H1 (cell line): Measurements from ENCODE around the gene SEMA6A. TPM values are rescaled to one million over a fixed set of nuclear protein-coding genes. Genes with fewer than 3 reads are reported as not detected.

ENCODE experiments used
- CTCF ChIA-PET: fragments of 300-600 bp; sonication (Branson Sonifier 250); formaldehyde crosslinking; loops from one replicate; lab custom pipeline; 2021; ENCODE audit not compliant: partially characterized antibody; lab: Charles Lee
- POLR2A ChIA-PET: fragments of 300-600 bp; sonication (Branson Sonifier 250); formaldehyde crosslinking; loops from one replicate; lab custom pipeline; 2021; ENCODE audit warnings: inconsistent platforms; ENCODE audit not compliant: partially characterized antibody; lab: Charles Lee
- DNase-seq, 2 experiments: peaks; one replicate each; pipeline versions ENCODE4 v3.0.0 to v3.0.0-alpha.2; 2010 to 2022; ENCODE audit warnings: low spot score in 2 of 2, low read depth in 1 of 2, mixed read lengths in 1 of 2
- FAIRE-seq: peaks from 2 replicates; lab custom pipeline; 2011; peaks lifted over from hg19 to GRCh38; lab: Jason Lieb, UNC
- H2AFZ ChIP-seq: 2 replicates; pipeline ENCODE4 v1.8.1; 2012; ENCODE audit warnings: low read length, inconsistent platforms
- H2AK5ac ChIP-seq: 2 replicates; pipeline ENCODE4 v1.6.1; 2013; ENCODE audit warnings: low read depth, low read length
- H2BK120ac ChIP-seq: replicated peaks from 2 replicates; pipeline ENCODE3; 2013; ENCODE audit warnings: low read depth, low read length, inconsistent platforms
- H2BK12ac ChIP-seq: 2 replicates; pipeline ENCODE4 v1.6.1; 2013; ENCODE audit warnings: low read depth, low read length
- H2BK15ac ChIP-seq: 2 replicates; pipeline ENCODE4 v1.6.1; 2013; ENCODE audit warnings: low read length
- H2BK20ac ChIP-seq: 2 replicates; pipeline ENCODE4 v1.6.1; 2013; ENCODE audit warnings: low read length
- H2BK5ac ChIP-seq: 2 replicates; pipeline ENCODE4 v1.6.1; 2013; ENCODE audit warnings: low read depth, low read length
- H3K14ac ChIP-seq: 2 replicates; pipeline ENCODE4 v1.6.1; 2013; ENCODE audit warnings: inconsistent platforms; ENCODE audit not compliant: insufficient read length
- H3K18ac ChIP-seq: 2 replicates; pipeline ENCODE4 v1.6.1; 2013; ENCODE audit warnings: low read length; ENCODE audit errors: extremely low read depth
- H3K23ac ChIP-seq: 2 replicates; pipeline ENCODE4 v1.6.1; 2013; ENCODE audit warnings: inconsistent platforms; ENCODE audit not compliant: insufficient read length
- H3K23me2 ChIP-seq: 2 replicates; pipeline ENCODE4 v1.6.1; 2013; ENCODE audit warnings: low read depth, low read length
- H3K27ac ChIP-seq: 2 replicates; pipeline ENCODE4 v1.6.1; 2011; ENCODE audit warnings: low read depth, low read length, inconsistent platforms
- H3K27me3 ChIP-seq, 4 experiments: replicated peaks in 1 of 4; 1 replicate in 1 of 4; 2 replicates in 3 of 4; pipeline versions ENCODE4 v1.6.1 to v1.8.1; 2011 to 2013; ENCODE audit warnings: low read length in 3 of 4, mild to moderate bottlenecking in 3 of 4, inconsistent platforms in 2 of 4, mixed read lengths in 2 of 4, moderate library complexity in 1 of 4; ENCODE audit not compliant: control insufficient read depth in 3 of 4, insufficient read depth in 3 of 4; ENCODE audit errors: extremely low read depth in 1 of 4
- H3K36me3 ChIP-seq, 4 experiments: 2 replicates each; pipeline versions ENCODE4 v1.6.1 to v1.8.1; 2011 to 2013; ENCODE audit warnings: mild to moderate bottlenecking in 4 of 4, low read length in 3 of 4, moderate library complexity in 2 of 4, control low read depth in 1 of 4, inconsistent platforms in 1 of 4; ENCODE audit not compliant: insufficient read depth in 4 of 4, control insufficient read depth in 2 of 4
- H3K4ac ChIP-seq: replicated peaks from 2 replicates; pipeline ENCODE3; 2013; ENCODE audit warnings: low read length, low read depth, mixed read lengths, inconsistent platforms; ENCODE audit not compliant: insufficient read length
- H3K4me1 ChIP-seq, 4 experiments: replicated peaks in 1 of 4; 1 replicate in 1 of 4; 2 replicates in 3 of 4; pipeline versions ENCODE4 v1.6.1 to v1.8.1; 2011 to 2013; ENCODE audit warnings: low read length in 3 of 4, inconsistent platforms in 2 of 4, mixed read lengths in 1 of 4; ENCODE audit not compliant: insufficient read depth in 4 of 4, control insufficient read depth in 3 of 4
- H3K4me2 ChIP-seq, 2 experiments: 2 replicates each; pipeline versions ENCODE4 v1.6.1 to v1.8.1; 2011 to 2013; ENCODE audit warnings: low read depth in 2 of 2, low read length in 2 of 2, control low read depth in 1 of 2, inconsistent platforms in 1 of 2, mild to moderate bottlenecking in 1 of 2; ENCODE audit not compliant: insufficient read depth in 1 of 2
- H3K4me3 ChIP-seq, 4 experiments: fragments of 200-600, 300-600 bp in 1 of 4; sonication (generic), shearing (Covaris generic), sonication (Bioruptor Twin) in 1 of 4; 2 replicates each; pipeline versions ENCODE4 v1.5.1 to v1.8.1; 2011 to 2016; ENCODE audit warnings: low read length in 4 of 4, low read depth in 3 of 4, control low read depth in 2 of 4, inconsistent platforms in 2 of 4, mild to moderate bottlenecking in 2 of 4, mixed read lengths in 1 of 4, moderate library complexity in 1 of 4; ENCODE audit not compliant: insufficient read depth in 2 of 4; ENCODE audit errors: extremely low read depth in 1 of 4
- H3K56ac ChIP-seq: replicated peaks from 2 replicates; pipeline ENCODE3; 2013; ENCODE audit warnings: low read depth, mild to moderate bottlenecking, mixed read lengths, low read length, inconsistent platforms; ENCODE audit not compliant: insufficient read length
- H3K79me1 ChIP-seq: 2 replicates; pipeline ENCODE4 v1.6.1; 2013; ENCODE audit warnings: low read depth, low read length, control low read depth
- H3K79me2 ChIP-seq, 2 experiments: 2 replicates each; pipeline versions ENCODE4 v1.6.1 to v1.8.1; 2012 to 2013; ENCODE audit warnings: low read length in 2 of 2, mild to moderate bottlenecking in 2 of 2, inconsistent platforms in 1 of 2; ENCODE audit not compliant: insufficient read depth in 2 of 2, control insufficient read depth in 1 of 2
- H3K9ac ChIP-seq, 4 experiments: replicated peaks in 1 of 4; 1 replicate in 1 of 4; 2 replicates in 3 of 4; pipeline versions ENCODE4 v1.6.1 to v1.8.1; 2011 to 2013; ENCODE audit warnings: low read depth in 3 of 4, low read length in 3 of 4, control low read depth in 2 of 4, mild to moderate bottlenecking in 2 of 4, moderate library complexity in 2 of 4, inconsistent platforms in 1 of 4; ENCODE audit errors: extremely low read depth in 1 of 4
- H3K9me3 ChIP-seq, 2 experiments: 2 replicates each; pipeline versions ENCODE4 v1.6.1 to v1.8.1; 2012 to 2013; ENCODE audit warnings: mild to moderate bottlenecking in 2 of 2, moderate library complexity in 2 of 2, control low read depth in 1 of 2, inconsistent platforms in 1 of 2, low read depth in 1 of 2, low read length in 1 of 2, mixed read lengths in 1 of 2; ENCODE audit not compliant: insufficient read depth in 2 of 2
- H4K20me1 ChIP-seq, 2 experiments: replicated peaks in 1 of 2; 2 replicates each; pipeline versions ENCODE3 to v1.8.1; 2011 to 2013; ENCODE audit warnings: inconsistent platforms in 2 of 2, low read length in 2 of 2, mild to moderate bottlenecking in 1 of 2; ENCODE audit not compliant: insufficient read depth in 2 of 2, control insufficient read depth in 1 of 2
- H4K5ac ChIP-seq: 2 replicates; pipeline ENCODE4 v1.6.1; 2013; ENCODE audit warnings: low read length, low read depth, mixed read lengths, inconsistent platforms; ENCODE audit not compliant: insufficient read length
- H4K8ac ChIP-seq: 2 replicates; pipeline ENCODE4 v1.8.0; 2013; ENCODE audit warnings: mild to moderate bottlenecking, moderate library complexity, low read length, inconsistent platforms; ENCODE audit not compliant: insufficient read depth; ENCODE audit errors: extremely low read depth
- H4K91ac ChIP-seq: replicated peaks from 2 replicates; pipeline ENCODE3; 2013; ENCODE audit warnings: low read length, mixed read lengths, inconsistent platforms; ENCODE audit not compliant: insufficient read length
- ASH2L ChIP-seq: fragments of 200-600, 300-600 bp; sonication (generic); IDR thresholded peaks from one replicate; pipeline ENCODE4 v1.7.1; 2017; ENCODE audit warnings: low read length
- BACH1 ChIP-seq: IDR thresholded peaks from 2 replicates; pipeline ENCODE4 v1.6.1; 2012; ENCODE audit warnings: low read length, improper control_type of control experiment
- CREB1 ChIP-seq: IDR thresholded peaks from 2 replicates; pipeline ENCODE4 v1.6.1; 2012; ENCODE audit warnings: inconsistent platforms
- CTBP2 ChIP-seq: IDR thresholded peaks from 2 replicates; pipeline ENCODE4 v1.7.0; 2011; ENCODE audit warnings: borderline replicate concordance, mild to moderate bottlenecking, moderate library complexity, mixed read lengths, low read length; ENCODE audit not compliant: insufficient read depth, insufficient read length
- MAX ChIP-seq: IDR thresholded peaks from 2 replicates; pipeline ENCODE4 v1.6.1; 2012; ENCODE audit warnings: inconsistent platforms
- POLR2A ChIP-seq, 2 experiments: IDR thresholded peaks; 1 replicate in 1 of 2; 2 replicates in 1 of 2; pipeline ENCODE4 v1.6.1; 2011; ENCODE audit warnings: low read depth in 2 of 2, low read length in 2 of 2, mild to moderate bottlenecking in 2 of 2; ENCODE audit errors: control extremely low read depth in 1 of 2
- RBBP5 ChIP-seq: IDR thresholded peaks from 2 replicates; pipeline ENCODE4 v1.7.1; 2012; ENCODE audit warnings: low read depth, mild to moderate bottlenecking, inconsistent platforms, low read length, moderate library complexity, borderline replicate concordance
- SAP30 ChIP-seq: fragments of 300-600 bp; sonication (generic); IDR thresholded peaks from 2 replicates; pipeline ENCODE4 v1.7.1; 2012; ENCODE audit warnings: low read length, moderate library complexity, mild to moderate bottlenecking, inconsistent platforms; ENCODE audit not compliant: insufficient read depth, insufficient replicate concordance
- TAF7 ChIP-seq: optimal IDR thresholded peaks from 2 replicates; pipeline ENCODE3; 2011; ENCODE audit warnings: low read depth, mild to moderate bottlenecking, inconsistent platforms, low read length, moderate library complexity, borderline replicate concordance
- WGBS, 2 experiments: shearing (Covaris generic) in 1 of 2; methylation state at CpG; one replicate each; pipeline versions ENCODE4 v1.1.6 to v1.1.7; 2013 to 2015; ENCODE audit warnings: low lambda C conversion rate in 2 of 2, mixed read lengths in 2 of 2, inconsistent platforms in 1 of 2, low coverage in 1 of 2, missing lambda C conversion rate in 1 of 2; ENCODE audit not compliant: insufficient replicate concordance in 2 of 2, insufficient coverage in 1 of 2, insufficient read length in 1 of 2; ENCODE audit errors: extremely low coverage in 1 of 2, missing lambda C conversion rate in 1 of 2; 5-methylcytosine and 5-hydroxymethylcytosine counted together
- polyA plus RNA-seq, 7 experiments: library from polyadenylated mRNA; depleted of rRNA in 3 of 7; stranded (reverse) in 5 of 7; unstranded in 2 of 7; fragments of >200 nt in 5 of 7; fragments of 200-250 nt in 2 of 7; gene quantifications; 1 replicate in 5 of 7; 2 replicates in 1 of 7; 4 replicates in 1 of 7; pipeline versions ENCODE4 v1.2.1 to v1.2.3, GENCODE V29; 2011 to 2013; ENCODE audit warnings: missing spikeins in 2 of 7, mixed read lengths in 2 of 7
- total RNA-seq: library from RNA; stranded (reverse); fragmentation: NEBNext Ultra II Directional; extraction: Animal tissue kit (Norgen Biotek cat#: 25700); gene quantifications from 2 replicates; pipeline ENCODE4 v1.2.1, GENCODE V29; 2021

The SEMA6A gene
- total and polyA plus RNA-seq, 2 of the 8 experiments (the other 6 are each of a cell fraction or from before 2014, with no cell fraction given), result 78.3 to 277 TPM

- H2BK20ac ChIP-seq, result peak overlapping the region; percentile 86; the same call in 1 of the 2 replicates
- no peak overlapping the region for H3K14ac ChIP-seq
- H2BK15ac ChIP-seq, result no peak overlapping the region
- peak overlapping the region; percentile 99 for H3K4ac ChIP-seq
- CTCF ChIA-PET, result interaction anchor here (0.6 to 2.4 kb wide), 39 partner anchors 9 to 879 kb away, joined by 3 to 13 read pairs (median 3); no protein-coding TSS in a partner anchor
- peak overlapping the region; percentile 78 for H3K56ac ChIP-seq
- peak overlapping the region; percentile 84; the same call in 1 of the 2 replicates for H4K8ac ChIP-seq
- TF ChIP-seq CTBP2 (peak; percentile 45), MAX (0 out of 2 replicates have a peak, but pooled peaks have one; percentile 18), RBBP5 (peak; percentile 53), CREB1 (0 out of 2 replicates have a peak, but pooled peaks have one; percentile 37), SAP30 (peak; percentile 55), BACH1 (no peak), ASH2L (peak; percentile 58), TAF7 (no peak), POLR2A (IDR thresholded peaks at IDR 0.05; ENCODE audit: control extremely low read depth in 1 of 2, low read depth in 2 of 2, low read length in 2 of 2) (peak in 1 of 2 experiments; percentile 11; a peak in 1 of 3 replicates)
- peaks cover 9% of the 10 kb centered on the region for H3K23me2 ChIP-seq
- no peak overlapping the region; the same call in 1 of the 2 replicates for H2AK5ac ChIP-seq
- H3K27ac ChIP-seq, result peak overlapping the region; percentile 71
- peak overlapping the region; percentile 96 for H2BK5ac ChIP-seq
- peak overlapping the region; percentile 98 for H4K91ac ChIP-seq
- H3K9ac ChIP-seq, result peak overlapping the region; percentile 34 to 67 (median 60)
- no peaks in the 10 kb centered on the region; the same call in 1 of the 2 replicates for H3K79me1 ChIP-seq
- no peaks in the 10 kb centered on the region for H3K27me3 ChIP-seq
- FAIRE-seq, result peak; percentile 28
- peak overlapping the region; percentile 94 for H3K18ac ChIP-seq
- H2BK12ac ChIP-seq, result peak overlapping the region; percentile 98
- WGBS, 2 experiments, result 2% methylated on average over 33 of the region's 33 CpGs; no CpG with 5 or more reads in 1 of the 2 experiments
- H3K23ac ChIP-seq, result no peak overlapping the region
- peak overlapping the region; percentile 97 for H2BK120ac ChIP-seq
- peaks cover 8 to 15% of the 10 kb centered on the region in 2 experiments for H4K20me1 ChIP-seq
- peak overlapping the region; percentile 75 to 80 for H3K4me2 ChIP-seq
- H3K79me2 ChIP-seq, result peaks cover 37 to 45% of the 10 kb centered on the region in 2 experiments
- peak in 1 of 2 experiments; percentile 73 for DNase-seq
- H2AFZ ChIP-seq, result no peak overlapping the region
- peaks cover 0 to 25% (median 0%) of the 10 kb centered on the region in 4 experiments; a peak in 1 of 8 replicates for H3K36me3 ChIP-seq
- H3K4me3 ChIP-seq, result peak overlapping the region; percentile 86 to 97 (median 90)
- no peaks in the 10 kb centered on the region for H3K9me3 ChIP-seq
- peaks cover 0 to 9% (median 5%) of the 10 kb centered on the region in 4 experiments; a peak in 4 of 7 replicates for H3K4me1 ChIP-seq
- peak overlapping the region; percentile 30 for H4K5ac ChIP-seq
- POLR2A ChIA-PET, result interaction anchor here (0.6 to 2.1 kb wide), 30 partner anchors 9 to 832 kb away, joined by 3 to 19 read pairs (median 4); no protein-coding TSS in a partner anchor
Measured at GRCh38 chr5:116575326-116576052, 866 bp upstream of the SEMA6A start.
